NT2/D1 (cell line): ENCODE results near the gene RAD51AP1.
A peak's percentile ranks its signal among the peaks of the same experiment; 100 is the strongest.

Source experiments
- DNase-seq: peaks from one replicate; pipeline ENCODE4 v3.0.0-alpha.2; 2011; ENCODE audit warnings: low read depth, low spot score
- H3K27me3 ChIP-seq: 2 replicates; pipeline ENCODE4 v1.6.0; 2011; ENCODE audit warnings: mild to moderate bottlenecking; ENCODE audit not compliant: insufficient read length, insufficient read depth
- H3K36me3 ChIP-seq: 2 replicates; pipeline ENCODE4 v1.6.1; 2011; ENCODE audit warnings: mild to moderate bottlenecking, low read length, mixed read lengths; ENCODE audit not compliant: insufficient read depth, insufficient read length
- H3K4me1 ChIP-seq: 2 replicates; pipeline ENCODE4 v1.5.1; 2011; ENCODE audit not compliant: insufficient read depth, insufficient read length
- H3K4me3 ChIP-seq: 2 replicates; pipeline ENCODE4 v1.5.1; 2011; ENCODE audit warnings: low read depth; ENCODE audit not compliant: insufficient read length
- H3K9ac ChIP-seq: 2 replicates; pipeline ENCODE4 v1.6.0; 2011; ENCODE audit warnings: low read depth; ENCODE audit not compliant: insufficient read length
- H3K9me3 ChIP-seq: 2 replicates; pipeline ENCODE4 v1.5.1; 2011; ENCODE audit warnings: mild to moderate bottlenecking, low read length; ENCODE audit not compliant: insufficient read depth
- SUZ12 ChIP-seq: IDR thresholded peaks from 2 replicates; pipeline ENCODE4 v1.6.1; 2011; ENCODE audit not compliant: insufficient read length, insufficient read depth; ENCODE audit errors: extremely low read depth
- YY1 ChIP-seq: IDR thresholded peaks from 2 replicates; pipeline ENCODE4 v1.6.1; 2011; ENCODE audit not compliant: insufficient read length, insufficient read depth
- ZNF274 ChIP-seq: IDR thresholded peaks from 2 replicates; pipeline ENCODE4 v1.6.1; 2011; ENCODE audit warnings: mild to moderate bottlenecking, low read depth, low read length

The RAD51AP1 gene, protein sequence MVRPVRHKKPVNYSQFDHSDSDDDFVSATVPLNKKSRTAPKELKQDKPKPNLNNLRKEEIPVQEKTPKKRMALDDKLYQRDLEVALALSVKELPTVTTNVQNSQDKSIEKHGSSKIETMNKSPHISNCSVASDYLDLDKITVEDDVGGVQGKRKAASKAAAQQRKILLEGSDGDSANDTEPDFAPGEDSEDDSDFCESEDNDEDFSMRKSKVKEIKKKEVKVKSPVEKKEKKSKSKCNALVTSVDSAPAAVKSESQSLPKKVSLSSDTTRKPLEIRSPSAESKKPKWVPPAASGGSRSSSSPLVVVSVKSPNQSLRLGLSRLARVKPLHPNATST

DNA sequence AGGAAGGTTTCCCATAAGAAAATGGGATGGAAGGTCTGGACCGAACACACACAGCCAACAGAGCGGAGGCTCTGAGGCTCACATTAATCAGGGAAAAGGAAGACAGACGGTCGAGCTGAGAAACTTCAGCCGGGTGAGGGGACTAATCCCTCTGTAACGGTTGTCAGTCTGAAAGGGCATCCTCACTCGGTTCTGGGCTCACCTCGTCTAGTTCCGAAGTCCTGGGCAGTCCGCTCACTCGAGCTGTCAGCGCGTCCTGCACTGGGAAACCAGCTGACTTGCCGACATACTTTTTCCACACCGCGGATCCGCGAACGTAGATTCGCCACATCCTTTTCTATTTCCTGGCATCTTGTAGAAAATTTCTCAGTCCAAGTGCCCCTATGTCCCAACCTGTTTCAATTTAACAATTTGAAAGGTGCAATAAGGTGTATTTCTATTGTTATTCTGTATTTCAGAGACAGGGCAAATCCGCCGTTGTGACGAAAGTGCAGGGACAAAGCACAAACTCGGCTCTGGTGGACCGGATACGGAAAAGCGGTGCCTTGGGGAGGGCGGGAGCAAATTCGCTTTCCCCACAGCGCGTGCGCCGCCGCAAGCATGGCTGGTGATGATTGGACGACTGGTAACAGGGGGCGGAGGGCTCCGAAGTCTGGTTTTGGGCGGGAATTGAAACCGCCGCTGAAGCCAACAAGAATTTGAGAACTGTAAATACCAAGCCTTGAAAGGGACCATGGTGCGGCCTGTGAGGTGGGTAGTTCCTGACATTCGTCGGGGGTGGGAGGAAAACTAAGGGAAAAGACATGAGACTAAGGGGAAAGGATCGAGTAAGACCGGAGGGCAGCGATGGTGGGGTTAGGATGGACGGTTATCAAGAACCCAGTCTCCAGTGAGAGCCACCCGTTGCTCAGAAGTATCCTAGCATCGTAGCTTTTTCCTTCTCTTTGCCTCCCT lies at the start of gene RAD51AP1:
Gene RAD51AP1, plus strand, starts transcription at position 684 of the 954 bp plus-strand sequence. Its CDS starts 50 bp downstream, at position 734.
- Histone ChIP-seq H3K9me3 (no peaks in the 10 kb centered on the region), H3K4me1 (no peaks in the 10 kb centered on the region), H3K27me3 (no peaks in the 10 kb centered on the region), H3K36me3 (peaks cover 66% of the 10 kb centered on the region), H3K4me3 (peak within 1 kb of the TSS; percentile 93), H3K9ac (peak within 1 kb of the TSS; percentile 93)
- no peak for TF ChIP-seq SUZ12
- peak; percentile 70 for TF ChIP-seq YY1
- DNase-seq, result peak; percentile 100

DNA sequence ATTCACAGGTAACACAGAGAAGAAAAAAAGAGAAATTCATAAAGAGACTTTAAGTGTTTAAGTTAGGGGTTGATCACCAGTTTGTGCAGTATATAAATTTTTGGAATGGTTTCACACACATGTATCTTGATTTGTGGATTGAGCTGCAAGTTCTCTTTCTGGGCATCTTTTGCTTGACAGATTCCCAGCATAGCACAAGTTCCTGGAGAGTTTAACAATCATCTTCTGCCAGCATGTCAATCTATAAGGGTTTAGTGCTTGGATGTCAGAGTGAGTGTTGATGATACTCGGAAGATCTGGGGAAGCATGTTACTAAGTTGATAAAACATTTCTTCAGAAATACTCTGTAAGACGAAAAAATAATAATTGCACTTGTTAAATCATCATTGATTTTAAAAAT lies 49.1 kb upstream of the RAD51AP1 start:
- no peaks in the 10 kb centered on the region for H3K4me1 ChIP-seq
- H3K9ac ChIP-seq, result no peak overlapping the region

DNA sequence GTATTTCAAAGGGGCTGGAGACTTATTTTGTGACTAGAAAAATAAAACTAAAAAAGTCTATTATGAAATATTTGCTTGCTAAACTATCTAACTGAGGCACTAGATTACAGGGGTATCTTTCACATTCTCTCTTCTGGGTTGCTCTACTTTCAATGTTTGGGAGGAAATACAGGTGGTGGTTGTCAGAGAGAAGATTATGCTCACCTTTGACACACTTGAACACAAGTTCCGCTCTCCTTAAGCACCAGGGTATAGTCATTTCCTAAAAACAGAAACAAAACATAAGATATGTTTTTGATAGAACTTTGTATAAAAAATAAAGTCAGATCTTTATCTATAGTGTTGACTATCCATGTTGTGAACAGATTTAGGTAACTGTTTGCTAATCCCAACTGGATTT lies 47.7 kb upstream of the RAD51AP1 start:
- DNase-seq, result no peak
- H3K27me3 ChIP-seq, result no peaks in the 10 kb centered on the region
- H3K9ac ChIP-seq, result no peak overlapping the region
- no peak for TF ChIP-seq YY1
- TF ChIP-seq ZNF274, result no peak
- no peak for TF ChIP-seq SUZ12
- peaks cover 50% of the 10 kb centered on the region for H3K36me3 ChIP-seq
- H3K4me1 ChIP-seq, result no peaks in the 10 kb centered on the region
- no peaks in the 10 kb centered on the region for H3K9me3 ChIP-seq
- no peak overlapping the region for H3K4me3 ChIP-seq

More for the DNA sequence above, 49.1 kb upstream of the RAD51AP1 start:
- no peaks in the 10 kb centered on the region for H3K27me3 ChIP-seq
- TF ChIP-seq ZNF274 (no peak), YY1 (no peak), SUZ12 (no peak)
- no peak for DNase-seq
- H3K36me3 ChIP-seq, result peaks cover 41% of the 10 kb centered on the region
- no peak overlapping the region for H3K4me3 ChIP-seq
- H3K9me3 ChIP-seq, result no peaks in the 10 kb centered on the region

DNA sequence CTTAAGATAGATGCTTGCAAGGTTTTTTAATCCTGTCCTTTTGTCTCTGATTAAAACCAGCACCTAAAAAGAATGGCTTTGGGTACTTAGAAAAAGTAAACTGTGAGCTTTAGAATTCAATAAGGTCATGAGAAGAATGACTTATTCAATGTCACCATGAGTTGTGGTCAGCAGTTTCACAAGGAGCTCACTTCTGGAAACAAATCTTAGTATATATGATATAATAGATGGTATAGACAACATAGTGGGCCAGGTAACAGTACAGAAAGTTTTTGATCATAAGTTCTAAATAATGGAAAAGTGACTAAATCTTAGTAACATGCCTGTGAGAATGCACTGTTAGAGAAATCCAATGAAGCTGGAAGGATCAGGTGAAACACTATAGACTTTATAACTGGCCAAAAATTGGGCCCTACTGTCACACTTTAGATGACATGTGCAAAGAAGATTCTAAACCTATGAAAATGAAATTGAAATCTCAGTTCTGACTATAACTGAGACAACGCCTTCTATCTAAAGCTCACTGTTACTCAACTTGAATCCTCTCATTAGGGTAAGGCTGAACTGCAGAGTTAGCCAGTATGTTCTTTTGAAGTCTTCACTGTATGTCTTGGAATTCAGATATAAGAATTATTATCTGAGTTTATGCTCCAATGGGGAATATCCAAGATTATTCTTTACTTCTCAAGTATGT lies 42.4 kb upstream of the RAD51AP1 start:
- no peak for DNase-seq
- H3K4me1 ChIP-seq, result no peaks in the 10 kb centered on the region
- TF ChIP-seq ZNF274 (no peak), YY1 (no peak), SUZ12 (no peak)
- no peak overlapping the region for H3K4me3 ChIP-seq
- peaks cover 56% of the 10 kb centered on the region for H3K36me3 ChIP-seq
- no peaks in the 10 kb centered on the region for H3K9me3 ChIP-seq
- no peaks in the 10 kb centered on the region for H3K27me3 ChIP-seq
- H3K9ac ChIP-seq, result no peak overlapping the region

DNA sequence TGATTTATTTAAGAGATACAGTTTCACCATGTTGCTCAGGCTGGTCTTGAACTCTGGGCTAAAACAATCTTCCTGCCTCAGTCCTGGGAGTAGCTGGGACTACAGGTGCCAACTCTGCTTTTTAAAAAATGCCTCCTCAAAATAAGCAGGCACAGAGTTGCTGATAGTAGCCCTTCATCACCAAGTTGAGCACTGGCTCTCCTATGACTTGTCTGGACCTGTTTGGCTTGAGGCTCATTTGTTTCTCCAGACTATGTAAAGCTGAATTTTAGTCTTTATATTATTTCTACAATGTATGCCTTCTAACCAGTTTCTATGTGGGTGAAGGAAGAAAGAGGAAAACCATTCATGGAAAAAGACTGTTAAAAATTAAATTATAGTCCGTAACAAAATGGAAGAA lies 39.5 kb upstream of the RAD51AP1 start:
- Histone ChIP-seq H3K27me3 (no peaks in the 10 kb centered on the region), H3K4me3 (no peak overlapping the region), H3K4me1 (no peaks in the 10 kb centered on the region), H3K9me3 (no peaks in the 10 kb centered on the region), H3K36me3 (peaks cover 85% of the 10 kb centered on the region), H3K9ac (no peak overlapping the region)
- DNase-seq, result no peak
- TF ChIP-seq YY1 (no peak), ZNF274 (no peak), SUZ12 (no peak)

DNA sequence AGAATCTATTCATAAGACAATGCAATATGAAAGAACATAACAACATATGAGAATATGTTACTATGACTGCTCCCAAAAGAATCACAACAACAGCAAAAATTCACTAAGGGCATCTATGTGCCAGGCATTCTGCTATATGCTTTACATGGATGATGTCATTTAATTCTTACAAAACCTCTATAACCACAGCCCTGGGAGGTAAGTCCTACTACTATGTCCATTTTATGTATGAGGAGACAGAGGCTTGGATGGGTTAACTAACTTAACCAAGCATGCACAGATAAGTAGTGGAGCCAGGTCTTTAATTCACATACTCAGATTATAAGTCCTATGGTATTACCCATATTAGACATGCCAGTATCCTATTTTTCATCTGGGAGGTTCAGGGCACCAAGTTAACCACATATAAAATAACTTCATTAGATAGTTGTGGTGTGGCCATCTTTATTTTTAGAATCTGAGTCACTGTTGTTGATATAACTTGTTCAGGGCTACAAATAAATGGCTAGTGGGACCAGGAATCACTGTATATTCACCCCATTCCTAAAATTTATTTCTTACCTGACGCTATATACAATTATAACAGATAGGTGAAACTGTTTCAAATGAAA lies 33.2 kb upstream of the RAD51AP1 start:
- H3K27me3 ChIP-seq, result no peaks in the 10 kb centered on the region
- DNase-seq, result no peak

More for the DNA sequence above, 33.2 kb upstream of the RAD51AP1 start:
- H3K9ac ChIP-seq, result no peak overlapping the region
- peaks cover 46% of the 10 kb centered on the region for H3K36me3 ChIP-seq
- no peak for TF ChIP-seq SUZ12
- no peak for TF ChIP-seq ZNF274
- no peak for TF ChIP-seq YY1
- H3K9me3 ChIP-seq, result no peaks in the 10 kb centered on the region
- H3K4me1 ChIP-seq, result no peaks in the 10 kb centered on the region
- H3K4me3 ChIP-seq, result no peak overlapping the region
